Prostate gland (tissue), 2 donors: ENCODE data around the gene MKNK1. TPM values are rescaled to one million over a fixed set of nuclear protein-coding genes. Genes with fewer than 3 reads are reported as not detected.
A peak's percentile ranks its signal among the peaks of the same experiment; 100 is the strongest.

ENCODE experiments used
- DNase-seq: peaks from one replicate; pipeline ENCODE4 v3.0.0-alpha.2; 2019; ENCODE audit warnings: low spot score
- H3K27ac ChIP-seq, 2 donors: fragments of 200-600 bp; sonication (generic); 2 replicates each; pipeline ENCODE4 v1.5.1; 2017 to 2019
- H3K27me3 ChIP-seq: fragments of 200-600 bp; sonication (generic); replicated peaks from 2 replicates; pipeline ENCODE4 v1.5.1; 2019; ENCODE audit not compliant: insufficient read depth
- H3K36me3 ChIP-seq, 2 donors: fragments of 200-600 bp; sonication (generic); 1 replicate in 1 of 2; 2 replicates in 1 of 2; pipeline versions ENCODE4 v1.5.1 to v1.8.1; 2017 to 2019
- H3K4me1 ChIP-seq: fragments of 200-600 bp; sonication (generic); replicated peaks from 2 replicates; pipeline ENCODE4 v1.5.1; 2019
- H3K4me3 ChIP-seq, 2 donors: fragments of 200-600 bp; sonication (generic); 2 replicates each; pipeline ENCODE4 v1.5.1; 2017 to 2019
- H3K9me3 ChIP-seq: fragments of 200-600 bp; sonication (generic); 2 replicates; pipeline ENCODE4 v1.5.1; 2017
- POLR2A ChIP-seq: fragments of 450-650 bp; IDR thresholded peaks from one replicate; pipeline ENCODE4 v1.6.1; 2016; ENCODE audit warnings: antibody characterized with exemption, mild to moderate bottlenecking
- POLR2AphosphoS5 ChIP-seq: sonication (generic); formaldehyde crosslinking; IDR thresholded peaks from one replicate; pipeline ENCODE4 v1.6.1; 2017; ENCODE audit warnings: antibody characterized with exemption
- WGBS: methylation state at CpG from one replicate; pipeline ENCODE4 v1.1.5; 2018; 5-methylcytosine and 5-hydroxymethylcytosine counted together
- intact Hi-C: fragments of 100-400 bp; cut with DNase I; formaldehyde crosslinking; loops from one replicate; pipeline ENCODE4 v1.14.2; 2022
- total RNA-seq, 2 donors: library from RNA; depleted of rRNA; stranded (reverse); fragments of >200 nt; gene quantifications; one replicate each; pipeline ENCODE4 v1.1.0, GENCODE V29; 2016
- TF ChIP-seq, protein P1 (sequence below), 4 experiments: fragments of 200-600 bp in 2 of 4; fragments of 450-650 bp in 2 of 4; sonication (generic) in 2 of 4; IDR thresholded peaks; 1 replicate in 3 of 4; 2 replicates in 1 of 4; pipeline ENCODE4 v1.5.1; 2016 to 2019; ENCODE audit warnings: antibody characterized with exemption in 4 of 4, mild to moderate bottlenecking in 2 of 4, moderate library complexity in 2 of 4

Gene MKNK1
- total RNA-seq, 2 donors from 2014 or later, result 28.1 to 37.8 TPM

DNA sequence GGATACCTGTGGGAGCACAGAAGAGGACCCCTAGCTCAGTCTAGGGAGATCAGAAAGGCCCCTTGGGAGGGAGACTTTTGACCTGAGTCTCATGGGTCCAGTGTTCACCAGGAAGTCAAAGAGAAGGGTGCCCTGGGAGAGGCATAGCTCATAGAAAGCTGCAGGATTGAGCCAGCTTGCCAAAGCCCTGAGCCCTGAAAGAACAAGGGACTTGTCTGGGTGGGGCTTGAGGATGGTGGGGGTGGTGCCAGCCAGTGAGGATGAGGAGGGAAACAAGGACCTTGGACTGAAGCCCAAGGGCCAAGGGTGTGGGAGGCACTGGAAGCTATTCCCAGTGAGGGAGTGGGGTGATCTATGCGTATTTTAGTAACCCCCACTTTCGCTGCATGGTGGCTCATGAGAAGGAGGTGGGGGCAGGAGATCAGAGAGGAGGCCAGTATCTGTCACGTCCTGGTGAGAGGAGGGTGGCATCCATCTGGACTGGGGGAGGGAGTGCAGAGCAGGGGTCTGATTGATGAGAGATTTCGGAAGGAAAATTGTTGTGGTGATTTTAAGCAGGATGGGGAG lies 86.1 kb downstream of the MKNK1 start:
- no peak for DNase-seq
- Histone ChIP-seq H3K27me3 (no peaks in the 10 kb centered on the region), H3K4me1 (no peaks in the 10 kb centered on the region), H3K4me3 (no peak overlapping the region), H3K27ac (no peak overlapping the region), H3K9me3 (no peaks in the 10 kb centered on the region), H3K36me3 (no peaks in the 10 kb centered on the region)
- intact Hi-C loops, result no loop called here
- WGBS, result 81% methylated on average over 4 of the region's 4 CpGs
- TF ChIP-seq, protein P1, sequence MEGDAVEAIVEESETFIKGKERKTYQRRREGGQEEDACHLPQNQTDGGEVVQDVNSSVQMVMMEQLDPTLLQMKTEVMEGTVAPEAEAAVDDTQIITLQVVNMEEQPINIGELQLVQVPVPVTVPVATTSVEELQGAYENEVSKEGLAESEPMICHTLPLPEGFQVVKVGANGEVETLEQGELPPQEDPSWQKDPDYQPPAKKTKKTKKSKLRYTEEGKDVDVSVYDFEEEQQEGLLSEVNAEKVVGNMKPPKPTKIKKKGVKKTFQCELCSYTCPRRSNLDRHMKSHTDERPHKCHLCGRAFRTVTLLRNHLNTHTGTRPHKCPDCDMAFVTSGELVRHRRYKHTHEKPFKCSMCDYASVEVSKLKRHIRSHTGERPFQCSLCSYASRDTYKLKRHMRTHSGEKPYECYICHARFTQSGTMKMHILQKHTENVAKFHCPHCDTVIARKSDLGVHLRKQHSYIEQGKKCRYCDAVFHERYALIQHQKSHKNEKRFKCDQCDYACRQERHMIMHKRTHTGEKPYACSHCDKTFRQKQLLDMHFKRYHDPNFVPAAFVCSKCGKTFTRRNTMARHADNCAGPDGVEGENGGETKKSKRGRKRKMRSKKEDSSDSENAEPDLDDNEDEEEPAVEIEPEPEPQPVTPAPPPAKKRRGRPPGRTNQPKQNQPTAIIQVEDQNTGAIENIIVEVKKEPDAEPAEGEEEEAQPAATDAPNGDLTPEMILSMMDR (IDR thresholded peaks at IDR 0.05), result no peak
- TF ChIP-seq POLR2AphosphoS5, result no peak
- TF ChIP-seq POLR2A, result no peak

GRCh38 chr1:46517010-46517600 lies 87.0 kb downstream of the MKNK1 start:
- Histone ChIP-seq H3K27ac (no peak overlapping the region), H3K9me3 (no peaks in the 10 kb centered on the region), H3K27me3 (no peaks in the 10 kb centered on the region), H3K4me3 (no peak overlapping the region), H3K4me1 (no peaks in the 10 kb centered on the region), H3K36me3 (no peaks in the 10 kb centered on the region)
- intact Hi-C loops, result no loop called here
- TF ChIP-seq, protein P1 (IDR thresholded peaks at IDR 0.05), result peak in 1 of 4 experiments; percentile 17
- TF ChIP-seq POLR2A (no peak), POLR2AphosphoS5 (peak; percentile 78)
- 18% methylated on average over 10 of the region's 10 CpGs for WGBS
- DNase-seq, result peak; percentile 88

DNA sequence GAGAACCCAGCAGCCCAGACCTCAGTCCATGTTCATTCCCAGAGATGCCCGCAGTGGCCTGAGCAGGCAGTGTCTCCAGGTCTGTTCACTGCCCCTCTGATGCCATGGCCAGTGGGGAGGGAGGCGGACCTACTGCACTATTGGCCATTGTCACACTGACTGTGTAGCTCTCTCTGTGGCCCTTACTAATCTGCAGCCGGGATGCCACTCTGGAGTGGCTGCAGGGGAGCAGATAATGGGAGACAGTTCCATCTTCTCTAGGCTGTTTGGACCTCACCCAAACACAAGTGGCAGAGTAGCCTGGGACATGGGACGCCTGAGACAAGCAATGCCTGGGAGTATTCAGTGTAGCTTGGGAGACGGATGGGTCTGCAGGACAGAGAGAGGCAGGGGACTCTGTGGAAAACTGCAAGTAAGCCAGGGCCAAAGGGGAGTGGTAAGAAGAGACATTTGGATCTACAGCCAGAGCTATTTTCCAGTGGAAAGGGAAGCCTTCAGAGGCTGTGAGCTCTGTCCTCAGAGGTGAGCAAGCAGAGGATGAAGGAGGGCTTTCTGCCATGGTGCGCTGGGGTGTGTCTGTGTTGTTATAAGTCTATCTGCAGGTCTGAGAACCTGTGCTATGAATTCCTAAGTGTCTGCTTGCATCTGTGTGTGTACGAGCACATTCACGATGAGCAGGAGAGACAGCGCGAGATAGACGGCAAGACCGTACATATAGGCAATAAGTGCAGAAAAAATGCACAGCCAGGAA lies 87.7 kb downstream of the MKNK1 start:
- H3K4me1 ChIP-seq, result no peaks in the 10 kb centered on the region
- no peak for DNase-seq
- no peaks in the 10 kb centered on the region for H3K27me3 ChIP-seq
- no peaks in the 10 kb centered on the region for H3K9me3 ChIP-seq
- intact Hi-C loops, result no loop called here
- H3K27ac ChIP-seq, result no peak overlapping the region
- 42% methylated on average over 12 of the region's 12 CpGs for WGBS
- no peak overlapping the region for H3K4me3 ChIP-seq
- H3K36me3 ChIP-seq, result no peaks in the 10 kb centered on the region
- TF ChIP-seq, protein P1 (IDR thresholded peaks at IDR 0.05), result no peak
- TF ChIP-seq POLR2AphosphoS5 (no peak), POLR2A (no peak)

DNA sequence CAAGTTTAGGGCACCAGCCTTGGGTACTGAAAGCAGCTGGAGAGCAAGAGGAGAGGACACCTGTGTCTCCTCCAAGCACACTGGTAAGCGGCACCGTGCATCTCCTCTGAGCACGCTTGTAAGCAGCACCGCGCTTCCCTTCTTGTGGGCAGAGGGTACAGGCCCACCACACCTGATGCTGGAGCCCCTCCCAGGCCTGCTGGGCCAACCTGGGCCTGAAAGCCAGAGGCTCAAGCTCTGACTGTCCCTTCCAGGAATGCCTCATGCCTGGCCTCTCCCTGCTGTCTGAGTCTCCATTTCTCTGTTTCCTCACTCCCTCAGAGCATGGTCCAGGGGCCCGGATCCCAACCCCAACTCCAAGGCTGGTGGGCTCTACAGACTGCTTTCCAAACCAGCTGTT lies 88.5 kb downstream of the MKNK1 start:
- no peak for DNase-seq
- WGBS, result 91% methylated on average over 6 of the region's 6 CpGs
- intact Hi-C loops, result no loop called here
- H3K9me3 ChIP-seq, result no peaks in the 10 kb centered on the region
- H3K36me3 ChIP-seq, result no peaks in the 10 kb centered on the region
- TF ChIP-seq, protein P1 (IDR thresholded peaks at IDR 0.05), result no peak
- TF ChIP-seq POLR2AphosphoS5 (no peak), POLR2A (no peak)
- H3K27ac ChIP-seq, result no peak overlapping the region
- H3K4me3 ChIP-seq, result no peak overlapping the region
- no peaks in the 10 kb centered on the region for H3K27me3 ChIP-seq
- H3K4me1 ChIP-seq, result no peaks in the 10 kb centered on the region
